Endometrium (tissue), 2 donors: ENCODE results near the gene TECPR2.

ENCODE experiments used
- FAIRE-seq: peaks from 2 replicates; lab custom pipeline; 2012; peaks lifted over from hg19 to GRCh38; lab: Jason Lieb, UNC
- donor health status: control.
- donor health status: control.

The TECPR2 gene

GRCh38 chr14:102374264-102374663 lies 11.5 kb downstream of the TECPR2 start:
- FAIRE-seq, result no peak

- FAIRE-seq, result no peak
Observed at GRCh38 chr14:102375119-102375518, 12.4 kb downstream of the TECPR2 start.

- no peak for FAIRE-seq
Observed at GRCh38 chr14:102377696-102378095, 15.0 kb downstream of the TECPR2 start.

- FAIRE-seq, result no peak
Observed at GRCh38 chr14:102378830-102379229, 16.1 kb downstream of the TECPR2 start.

GRCh38 chr14:102387086-102387485 lies 24.3 kb downstream of the TECPR2 start:
- no peak for FAIRE-seq

- no peak for FAIRE-seq
Observed at GRCh38 chr14:102389246-102389645, 26.5 kb downstream of the TECPR2 start.

GRCh38 chr14:102390064-102390855 lies 27.5 kb downstream of the TECPR2 start:
- no peak for FAIRE-seq

- peak; percentile 97 for FAIRE-seq
Observed at GRCh38 chr14:102392506-102392905, 29.8 kb downstream of the TECPR2 start.

- no peak for FAIRE-seq
Observed at GRCh38 chr14:102394717-102395375, 32.1 kb downstream of the TECPR2 start.

GRCh38 chr14:102396521-102396920 lies 33.8 kb downstream of the TECPR2 start:
- FAIRE-seq, result no peak

GRCh38 chr14:102403028-102403427 lies 40.3 kb downstream of the TECPR2 start:
- no peak for FAIRE-seq

- no peak for FAIRE-seq
Observed at GRCh38 chr14:102407258-102407657, 44.5 kb downstream of the TECPR2 start.

- FAIRE-seq, result no peak
Observed at GRCh38 chr14:102408724-102409123, 46.0 kb downstream of the TECPR2 start.

- FAIRE-seq, result no peak
Observed at GRCh38 chr14:102415671-102416070, 52.9 kb downstream of the TECPR2 start.

- no peak for FAIRE-seq
Observed at GRCh38 chr14:102417001-102417431, 54.3 kb downstream of the TECPR2 start.

GRCh38 chr14:102417646-102418045 lies 54.9 kb downstream of the TECPR2 start:
- no peak for FAIRE-seq

- no peak for FAIRE-seq
Observed at GRCh38 chr14:102418169-102418852, 55.6 kb downstream of the TECPR2 start.

- FAIRE-seq, result no peak
Observed at GRCh38 chr14:102418853-102419240, 56.1 kb downstream of the TECPR2 start.

GRCh38 chr14:102419276-102419675 lies 56.5 kb downstream of the TECPR2 start:
- no peak for FAIRE-seq

- FAIRE-seq, result no peak
Observed at GRCh38 chr14:102419716-102420115, 57.0 kb downstream of the TECPR2 start.

GRCh38 chr14:102421411-102422057 lies 58.8 kb downstream of the TECPR2 start:
- no peak for FAIRE-seq

- no peak for FAIRE-seq
Observed at GRCh38 chr14:102424520-102424919, 61.8 kb downstream of the TECPR2 start.

- no peak for FAIRE-seq
Observed at GRCh38 chr14:102424923-102425322, 62.2 kb downstream of the TECPR2 start.
